Measurements from ENCODE around the gene CALY.

Gene CALY

GRCh38 chr10:133278577-133279265 lies 58.0 kb downstream of the CALY start:
- H3K4me3 ChIP-seq, result no peak overlapping the region
- peak overlapping the region in 20 of 21 experiments; percentile 9 to 93 (median 66) for H3K27ac ChIP-seq

GRCh38 chr10:133277993-133278576 lies 58.6 kb downstream of the CALY start:
- no peak overlapping the region for H3K4me3 ChIP-seq
- H3K27ac ChIP-seq, result peak overlapping the region in 20 of 21 experiments; percentile 9 to 93 (median 69)

GRCh38 chr10:133277277-133277992 lies 59.3 kb downstream of the CALY start:
- Histone ChIP-seq H3K27ac (peak overlapping the region in 17 of 21 experiments; percentile 30 to 93 (median 73)), H3K4me3 (peak overlapping the region in 2 of 7 experiments; percentile 45 to 52)

DNA sequence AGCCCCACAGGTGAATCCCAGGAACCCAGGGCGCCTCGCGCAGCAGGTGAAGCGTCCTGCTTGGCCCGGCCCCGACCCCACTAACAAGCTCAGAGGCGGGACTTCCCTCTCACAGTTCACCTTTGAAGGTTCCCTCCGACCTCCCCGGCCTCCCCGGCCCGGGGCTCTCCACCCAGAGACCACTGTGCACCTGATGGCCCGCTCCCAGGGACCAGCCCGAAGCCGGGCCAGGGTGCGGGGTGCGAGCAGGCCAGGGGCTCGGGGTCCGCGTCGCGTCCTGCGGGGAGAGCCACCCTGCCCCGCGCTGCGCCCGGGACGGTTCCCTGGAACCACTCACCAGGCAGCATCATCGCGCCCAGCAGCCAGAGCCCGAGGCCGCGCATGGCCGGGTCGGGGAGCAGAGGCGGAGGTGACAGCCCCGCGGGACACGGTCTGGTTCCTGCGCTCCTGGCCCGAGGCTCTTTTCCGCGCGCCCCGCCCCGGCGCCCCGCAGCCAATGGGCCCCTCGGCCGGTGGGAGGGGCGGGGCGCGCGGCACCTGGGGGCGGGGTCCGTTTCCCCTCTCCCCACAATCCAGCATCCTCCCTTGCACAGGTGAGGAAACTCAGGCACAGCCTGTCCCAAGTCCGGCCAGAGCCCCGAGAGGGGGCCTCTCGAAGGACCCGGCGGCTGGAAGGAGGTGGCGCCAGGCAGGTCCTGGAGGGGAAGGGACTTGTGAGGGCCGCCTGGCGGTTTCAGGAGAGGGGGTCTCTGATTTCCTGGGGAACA lies 60.1 kb downstream of the CALY start, which contains the start of gene ADAM8:
Gene ADAM8 (minus strand): TSS at position 434 of the 767 bp plus-strand sequence. CDS start 51 bp downstream, at position 383.
- Histone ChIP-seq H3K4me3 (peak within 1 kb of the TSS; percentile 22 to 52 (median 43)), H3K27ac (peak within 1 kb of the TSS in 19 of 21 experiments; percentile 7 to 93 (median 75))

DNA sequence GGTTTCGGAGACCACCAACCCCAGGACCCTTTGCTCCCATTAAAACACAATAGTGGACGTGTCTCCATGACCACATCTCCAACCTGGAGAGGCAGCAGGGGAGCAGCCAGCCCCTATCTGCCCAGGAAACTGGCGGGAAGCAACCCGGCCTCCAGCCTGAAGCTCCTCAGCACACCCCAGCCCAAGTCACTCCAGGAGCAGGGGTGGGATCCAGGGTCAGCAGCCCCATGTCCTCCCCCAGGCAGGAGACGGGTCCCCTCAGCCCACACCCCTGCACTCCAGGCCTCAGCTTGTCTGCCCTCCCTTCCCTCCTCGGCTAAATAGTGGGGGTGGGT lies 60.6 kb downstream of the CALY start:
- H3K27ac ChIP-seq, result peak overlapping the region in 18 of 21 experiments; percentile 7 to 93 (median 75)
- peak overlapping the region; percentile 22 to 52 (median 43) for H3K4me3 ChIP-seq

GRCh38 chr10:133275684-133276092 lies 61.0 kb downstream of the CALY start:
- peak overlapping the region in 17 of 21 experiments; percentile 52 to 93 (median 75) for H3K27ac ChIP-seq

DNA sequence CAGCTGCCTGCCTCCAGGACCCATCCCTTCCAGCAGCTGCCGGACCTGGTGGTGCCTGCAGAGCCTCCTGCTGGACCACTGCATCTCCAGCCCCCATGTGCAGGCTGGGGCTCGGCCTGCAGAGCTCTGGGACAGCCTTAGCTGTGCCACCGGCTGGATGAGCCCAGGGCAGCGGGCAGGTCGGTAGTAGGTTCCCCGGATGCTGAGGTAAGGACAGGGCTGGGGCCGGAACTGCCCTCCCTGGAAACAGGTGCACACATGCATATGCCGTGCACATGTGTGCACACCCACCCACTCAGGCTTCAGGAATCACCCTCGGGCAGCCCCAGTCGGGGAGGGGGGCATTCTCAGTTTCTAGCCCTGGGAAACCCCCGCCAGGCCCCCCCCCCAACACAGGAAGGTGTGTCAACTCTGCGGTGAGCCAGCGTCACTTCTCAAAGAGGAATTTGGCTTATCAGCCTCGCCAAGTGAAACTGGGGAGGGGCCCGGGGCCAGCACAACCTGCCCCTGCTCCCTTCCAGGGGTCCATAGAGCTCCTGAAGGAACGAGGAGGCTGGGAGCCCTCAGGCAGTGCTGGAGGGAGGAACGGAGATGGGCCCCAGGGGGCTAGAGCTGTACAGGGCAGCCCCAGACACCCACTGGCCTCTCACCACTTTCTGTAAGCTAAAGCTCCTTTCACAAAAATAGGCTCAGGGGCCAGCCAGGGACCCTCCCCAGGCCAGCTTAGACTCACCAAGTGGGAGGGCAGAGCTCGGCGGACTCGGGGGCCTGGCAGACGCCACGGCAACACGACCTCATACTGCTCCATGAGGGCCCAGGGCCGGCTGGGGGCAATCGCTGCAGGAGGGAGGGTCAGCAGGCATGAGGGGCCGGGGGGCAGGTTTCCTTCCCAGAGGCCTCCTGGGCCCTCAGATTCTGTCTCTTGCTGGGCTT lies 61.7 kb downstream of the CALY start:
- peak overlapping the region; percentile 22 to 52 (median 43) for H3K4me3 ChIP-seq

More at GRCh38 chr10:133275684-133276092, 61.0 kb downstream of the CALY start:
- peak overlapping the region; percentile 22 to 52 (median 43) for H3K4me3 ChIP-seq

More for the DNA sequence above, 61.7 kb downstream of the CALY start:
- peak overlapping the region in 19 of 21 experiments; percentile 17 to 93 (median 75) for H3K27ac ChIP-seq

Measured in skin epidermis (tissue), 12 donors.